ENCODE measurements around the gene RAB7B. TPM values are rescaled to one million over a fixed set of nuclear protein-coding genes. Genes with fewer than 3 reads are reported as not detected.

RAB7B gene
- total and polyA plus RNA-seq, 2 of the 4 experiments (the other 2 are of a cell fraction) = 9.1 to 14.7 TPM

DNA sequence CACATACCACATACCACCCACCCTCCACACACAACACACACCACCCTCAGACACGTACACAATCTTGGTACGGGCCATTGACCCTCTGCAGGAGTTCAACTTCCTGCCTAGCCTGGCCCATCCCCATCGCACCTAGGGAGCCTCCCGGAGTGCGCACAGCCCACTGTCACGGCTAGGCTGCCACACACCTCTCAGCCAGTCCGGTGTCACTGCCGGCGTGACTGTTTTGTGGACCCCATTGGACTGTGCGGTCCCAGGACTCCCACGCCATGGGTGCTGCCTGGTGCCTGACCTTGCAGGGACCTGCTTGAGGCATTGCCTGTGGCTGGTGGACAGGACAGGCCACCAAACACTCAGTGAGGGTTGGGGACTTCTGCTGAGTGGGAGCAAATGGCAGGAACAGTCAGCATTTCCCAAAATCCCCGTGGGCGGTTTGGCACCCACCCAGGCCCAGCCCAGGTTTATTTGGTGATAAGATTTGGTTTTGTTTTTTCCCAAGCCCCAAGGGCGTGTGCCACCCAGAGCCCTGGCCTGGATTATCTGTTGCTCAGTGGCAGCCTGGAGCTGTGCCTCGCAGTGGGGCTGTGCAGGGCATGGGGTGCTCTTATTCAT lies 27.7 kb downstream of the RAB7B start:
- H4K5ac ChIP-seq (ENCODE audit: low read depth, low read length) = no peak overlapping the region
- H2BK15ac ChIP-seq (ENCODE audit: low read depth, low read length) = no peak overlapping the region
- ChIA-PET CTCF (interaction anchor here (3.3 kb wide), 1 partner anchor 56 kb away, joined by 161 read pairs; no protein-coding TSS in a partner anchor), POLR2A (ENCODE audit: unreplicated experiment) (no interaction called here)
- H2BK20ac ChIP-seq (ENCODE audit: low read depth, low read length) = no peak overlapping the region
- no peak for TF ChIP-seq BHLHE40 (IDR thresholded peaks at IDR 0.05; ENCODE audit: low read depth, low read length)
- no peak for TF ChIP-seq RFX5 (IDR thresholded peaks at IDR 0.05; ENCODE audit: low read depth, low read length)
- TF ChIP-seq RCOR1 (IDR thresholded peaks at IDR 0.05; ENCODE audit: insufficient replicate concordance, low read length) = no peak
- TF ChIP-seq MAZ (IDR thresholded peaks at IDR 0.05; ENCODE audit: borderline replicate concordance, low read depth, low read length) = no peak
- TF ChIP-seq RAD21 (IDR thresholded peaks at IDR 0.05; ENCODE audit: low read length) = no peak
- no peak for TF ChIP-seq FOS (IDR thresholded peaks at IDR 0.05; ENCODE audit: low read depth, low read length)
- TF ChIP-seq, protein P1, sequence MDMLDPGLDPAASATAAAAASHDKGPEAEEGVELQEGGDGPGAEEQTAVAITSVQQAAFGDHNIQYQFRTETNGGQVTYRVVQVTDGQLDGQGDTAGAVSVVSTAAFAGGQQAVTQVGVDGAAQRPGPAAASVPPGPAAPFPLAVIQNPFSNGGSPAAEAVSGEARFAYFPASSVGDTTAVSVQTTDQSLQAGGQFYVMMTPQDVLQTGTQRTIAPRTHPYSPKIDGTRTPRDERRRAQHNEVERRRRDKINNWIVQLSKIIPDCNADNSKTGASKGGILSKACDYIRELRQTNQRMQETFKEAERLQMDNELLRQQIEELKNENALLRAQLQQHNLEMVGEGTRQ (IDR thresholded peaks at IDR 0.05; ENCODE audit: low read depth, low read length) = no peak
- in situ Hi-C loops (cut with MboI; ENCODE audit: low sequenced_read_pairs) (no loop called here), dilution Hi-C loops (cut with HindIII; ENCODE audit: low sequenced_read_pairs, unreplicated experiment) (no loop called here), intact Hi-C loops (cut with micrococcal nuclease) (loop anchor here (10.0 kb wide), 1 partner anchor 381 kb away; no protein-coding TSS in a partner anchor)
- no peak overlapping the region for H2BK120ac ChIP-seq (ENCODE audit: low read depth, low read length)
- H4K8ac ChIP-seq (ENCODE audit: low read depth in 2 of 2, low read length in 2 of 2) = no peak overlapping the region
- H3K9ac ChIP-seq (ENCODE audit: low read depth, low read length) = no peak overlapping the region
- WGBS, 2 experiments (ENCODE audit: extremely low coverage in 2 of 2, insufficient read length in 1 of 2) = 81% methylated on average over 4 of the region's 15 CpGs; no CpG with 5 or more reads in 1 of the 2 experiments
- H3K9me3 ChIP-seq (ENCODE audit: control insufficient read depth, insufficient read depth, low read length) = no peaks in the 10 kb centered on the region
- no peak for DNase-seq
- H4K91ac ChIP-seq (ENCODE audit: insufficient read depth, low read depth, low read length) = no peak overlapping the region
- no peak for ATAC-seq (ENCODE audit: low read depth)
- H3K79me1 ChIP-seq (ENCODE audit: low read depth in 1 of 2, low read length in 2 of 2) = no peaks in the 10 kb centered on the region
- H2AK5ac ChIP-seq (ENCODE audit: low read depth, low read length) = peak overlapping the region; percentile 24; the same call in 1 of the 2 replicates
- no peak overlapping the region for H3K4ac ChIP-seq (ENCODE audit: low read depth, low read length)
- H3K14ac ChIP-seq (replicated peaks; ENCODE audit: low read depth, low read length) = no peak overlapping the region
- no peaks in the 10 kb centered on the region; the same call in 1 of the 2 replicates for H4K20me1 ChIP-seq (ENCODE audit: insufficient read depth, low read length)
- H3K4me3 ChIP-seq (ENCODE audit: insufficient read depth, low read depth, low read length) = no peak overlapping the region
- H3K56ac ChIP-seq (ENCODE audit: extremely low read depth, insufficient read depth, low read length) = no peak overlapping the region
- no peak overlapping the region for H3K23ac ChIP-seq (ENCODE audit: low read depth, low read length)
- H3K27ac ChIP-seq (ENCODE audit: insufficient read depth, low read length) = no peak overlapping the region
- no peak overlapping the region for H3K4me2 ChIP-seq (ENCODE audit: low read depth, low read length)
- H2AK9ac ChIP-seq (replicated peaks; ENCODE audit: low read depth, low read length, poor library complexity) = no peak overlapping the region
- no peaks in the 10 kb centered on the region for H3K36me3 ChIP-seq (ENCODE audit: control insufficient read depth, insufficient read depth, low read length)
- H3K27me3 ChIP-seq (ENCODE audit: control insufficient read depth, insufficient read depth, low read length) = peaks cover 3% of the 10 kb centered on the region
- H3K4me1 ChIP-seq (ENCODE audit: control insufficient read depth, insufficient read depth, low read length) = no peaks in the 10 kb centered on the region
- no peak overlapping the region for H2AFZ ChIP-seq (replicated peaks; ENCODE audit: low read length, poor library complexity)
- H3K18ac ChIP-seq (ENCODE audit: low read depth, low read length) = no peak overlapping the region
- no TSS peak for BruUV-seq (replicated peaks)
- peaks cover 27% of the 10 kb centered on the region for H3K9me1 ChIP-seq (ENCODE audit: insufficient read depth, low read length)
- H2BK5ac ChIP-seq (ENCODE audit: low read depth, low read length, poor library complexity, severe bottlenecking) = peak overlapping the region; percentile 54

Measured in IMR-90 (cell line).